GM18498 (cell line): ENCODE data around the gene SAMD10.

Experiments
- ATAC-seq: cut with Tn5 transposase; IDR thresholded peaks from one replicate; pipeline ENCODE4 v1.9.1; 2021; ENCODE audit warnings: mild to moderate bottlenecking, moderate library complexity; ENCODE audit not compliant: unreplicated experiment

SAMD10 gene

GRCh38 chr20:63957690-63958441 lies 21.6 kb downstream of the SAMD10 start:
- ATAC-seq, result no peak

GRCh38 chr20:63957004-63957689 lies 22.3 kb downstream of the SAMD10 start:
- peak; percentile 23 for ATAC-seq

GRCh38 chr20:63956664-63957003 lies 22.8 kb downstream of the SAMD10 start:
- peak; percentile 8 for ATAC-seq

- ATAC-seq, result peak; percentile 70
These were observed 23.4 kb downstream of the SAMD10 start, which contains the start of gene UCKL1 for GRCh38 chr20:63955827-63956663. Gene UCKL1 (minus strand): TSS chr20:63956416. CDS start chr20:63956372, 44 bp downstream.

GRCh38 chr20:63955281-63955826 lies 24.1 kb downstream of the SAMD10 start:
- ATAC-seq, result peak; percentile 21

- ATAC-seq, result no peak
These were observed 25.5 kb downstream of the SAMD10 start for GRCh38 chr20:63953764-63954429.

GRCh38 chr20:63952769-63953168 lies 26.7 kb downstream of the SAMD10 start:
- ATAC-seq, result no peak

- ATAC-seq, result no peak
These were observed 27.3 kb downstream of the SAMD10 start for GRCh38 chr20:63952210-63952535.

- no peak for ATAC-seq
These were observed 27.8 kb downstream of the SAMD10 start for GRCh38 chr20:63951398-63952209.

GRCh38 chr20:63950701-63951397 lies 28.6 kb downstream of the SAMD10 start:
- ATAC-seq, result no peak

- no peak for ATAC-seq
These were observed 31.6 kb downstream of the SAMD10 start for GRCh38 chr20:63947638-63948456.

GRCh38 chr20:63946986-63947637 lies 32.3 kb downstream of the SAMD10 start:
- no peak for ATAC-seq

- no peak for ATAC-seq
These were observed 33.2 kb downstream of the SAMD10 start for GRCh38 chr20:63945921-63946920.

GRCh38 chr20:63945031-63945658 lies 34.3 kb downstream of the SAMD10 start:
- ATAC-seq, result no peak

GRCh38 chr20:63944078-63944941 lies 35.1 kb downstream of the SAMD10 start:
- ATAC-seq, result no peak

- ATAC-seq, result no peak
These were observed 35.7 kb downstream of the SAMD10 start for GRCh38 chr20:63943808-63944077.
